ENCODE data around the gene PLXNB1.
A peak's percentile ranks its signal among the peaks of the same experiment; 100 is the strongest.

PLXNB1 gene

DNA sequence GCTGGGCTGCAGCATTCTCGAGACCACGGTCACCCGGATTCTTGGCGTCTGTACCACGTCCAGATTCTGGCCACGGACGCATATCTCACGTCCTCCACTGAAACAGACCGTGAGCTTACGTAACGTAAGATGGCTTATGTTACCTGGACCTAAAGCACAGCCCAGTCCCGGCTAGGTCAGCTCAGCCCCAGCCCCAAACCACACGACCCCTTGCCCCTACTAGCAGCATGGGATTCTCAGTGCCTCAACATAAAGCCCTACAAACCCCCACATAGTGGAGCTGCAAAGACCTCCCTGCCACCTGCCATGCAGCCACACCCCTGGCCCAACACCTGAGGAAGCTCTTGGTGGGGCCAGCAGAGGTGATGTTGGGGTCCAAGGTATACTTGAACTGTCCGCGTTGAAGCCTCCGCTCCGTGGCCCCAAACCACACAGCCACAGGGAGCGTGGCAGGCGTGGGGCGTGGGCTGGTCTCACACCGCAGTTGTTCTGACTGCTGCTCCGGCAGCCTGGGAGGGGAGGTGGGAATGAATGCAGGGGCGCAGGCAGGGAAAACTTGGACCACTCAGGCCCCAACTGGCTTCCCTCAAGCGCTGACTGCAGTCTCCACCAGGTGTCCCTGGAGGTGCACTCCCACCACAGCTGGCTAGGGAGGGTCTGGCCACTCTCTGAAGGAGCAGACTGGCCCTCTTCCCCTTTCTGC lies 14.5 kb downstream of the PLXNB1 start:
- Mint-ChIP-seq H3K4me1 (ENCODE audit: low read depth in 2 of 2) (no peaks in the 10 kb centered on the region), H3K27me3 (no peaks in the 10 kb centered on the region), H3K27ac (no peak overlapping the region), H3K4me3 (no peak overlapping the region), H3K36me3 (ENCODE audit: insufficient read depth) (peaks cover 3% of the 10 kb centered on the region), H3K9me3 (no peaks in the 10 kb centered on the region)
- ATAC-seq (replicated peaks) (no peak), DNase-seq (no peak)

DNA sequence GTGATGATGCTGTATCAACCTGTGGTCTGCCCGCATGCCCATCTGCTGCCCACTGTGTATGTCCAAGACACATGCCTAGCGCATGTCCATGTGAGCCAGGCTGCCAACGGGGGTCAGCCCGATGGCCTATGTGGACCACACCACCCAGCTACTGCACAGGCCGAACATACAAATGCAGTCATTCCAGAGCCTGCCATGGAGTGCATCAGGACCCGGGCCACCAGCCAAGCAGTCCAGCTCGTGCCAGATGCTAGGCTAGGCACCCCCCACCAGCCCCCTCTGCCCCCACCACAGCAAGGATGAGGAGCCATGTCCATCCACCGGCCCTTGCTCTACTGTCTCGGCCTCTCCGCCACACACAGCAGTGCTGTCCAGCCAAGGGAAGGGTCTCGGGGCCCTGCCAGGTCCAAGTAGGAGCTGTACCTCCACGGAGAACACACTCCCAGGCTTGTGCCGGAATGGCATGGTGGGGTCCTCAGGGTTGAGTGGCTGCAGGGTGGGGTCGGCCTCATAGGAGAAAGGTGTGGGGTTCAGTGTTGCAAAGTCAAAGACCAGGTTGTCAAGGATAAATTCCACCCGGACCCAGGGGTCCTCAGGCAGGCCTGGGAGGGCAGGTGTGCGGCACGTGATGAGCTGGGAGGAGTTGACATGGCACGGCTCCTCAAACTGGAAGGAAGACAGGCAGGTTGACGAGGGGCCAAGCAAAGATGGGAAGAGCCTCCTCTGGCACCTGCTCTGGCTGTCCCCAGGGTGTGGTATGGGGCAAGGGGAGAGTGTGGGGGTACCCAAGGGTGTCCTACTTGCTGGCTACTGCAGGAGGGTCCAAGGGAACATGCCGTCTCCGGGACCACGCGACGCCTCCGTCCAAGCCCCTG lies 15.3 kb downstream of the PLXNB1 start:
- Mint-ChIP-seq H3K27me3 (no peaks in the 10 kb centered on the region), H3K4me3 (no peak overlapping the region), H3K4me1 (ENCODE audit: low read depth in 2 of 2) (no peaks in the 10 kb centered on the region), H3K27ac (no peak overlapping the region), H3K9me3 (no peaks in the 10 kb centered on the region), H3K36me3 (ENCODE audit: insufficient read depth) (peaks cover 3% of the 10 kb centered on the region)
- no peak for DNase-seq
- no peak for ATAC-seq (replicated peaks)

DNA sequence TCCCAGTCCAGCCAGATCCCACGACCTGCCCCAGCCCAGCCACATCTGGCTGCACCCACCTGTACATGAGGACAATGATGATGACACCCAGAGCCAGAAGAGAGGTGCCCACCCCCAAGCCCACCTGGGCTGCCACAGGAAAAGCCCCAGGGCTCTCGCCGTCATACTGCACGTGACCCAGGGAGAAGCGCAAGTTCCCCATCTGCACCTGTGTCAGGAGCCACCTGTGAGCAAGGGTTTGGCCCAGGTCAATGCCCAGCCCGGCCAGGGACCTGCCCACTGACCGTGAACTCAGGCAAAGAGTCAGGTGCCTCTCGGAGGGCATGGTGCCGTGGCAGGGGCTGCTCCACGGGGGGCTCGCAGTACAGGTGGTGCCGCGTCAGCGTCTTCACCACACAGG lies 16.3 kb downstream of the PLXNB1 start:
- no peak overlapping the region for H3K4me3 Mint-ChIP-seq
- DNase-seq: no peak

DNA sequence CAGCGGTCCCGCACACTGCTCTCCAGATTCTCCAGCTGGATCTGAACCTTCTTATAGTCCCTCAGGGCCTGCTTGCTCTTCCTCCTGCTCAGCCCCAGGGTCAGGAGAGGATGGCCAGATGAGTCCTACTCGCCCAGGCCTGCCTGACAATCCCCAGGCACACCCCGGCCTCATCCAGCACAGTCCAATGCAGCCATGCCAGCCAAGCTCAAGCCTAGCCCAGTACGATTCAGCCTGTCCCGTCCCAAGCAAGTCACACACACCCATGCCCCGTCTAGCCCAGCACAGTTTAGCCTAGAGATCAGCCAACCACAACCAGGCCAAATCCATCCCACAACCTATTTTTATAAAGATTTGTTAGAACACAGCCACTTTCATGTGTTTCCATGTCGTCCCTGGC lies 16.8 kb downstream of the PLXNB1 start:
- Mint-ChIP-seq H3K4me3 (no peak overlapping the region), H3K4me1 (ENCODE audit: low read depth in 2 of 2) (no peaks in the 10 kb centered on the region), H3K36me3 (ENCODE audit: insufficient read depth) (peaks cover 3% of the 10 kb centered on the region), H3K9me3 (no peaks in the 10 kb centered on the region), H3K27me3 (no peaks in the 10 kb centered on the region), H3K27ac (no peak overlapping the region)
- ATAC-seq (replicated peaks) (no peak), DNase-seq (no peak)

More for the DNA sequence above, 16.3 kb downstream of the PLXNB1 start:
- no peak for ATAC-seq (replicated peaks)
- H3K27me3 Mint-ChIP-seq: no peaks in the 10 kb centered on the region
- H3K9me3 Mint-ChIP-seq: no peaks in the 10 kb centered on the region
- H3K27ac Mint-ChIP-seq: no peak overlapping the region
- peaks cover 3% of the 10 kb centered on the region for H3K36me3 Mint-ChIP-seq (ENCODE audit: insufficient read depth)
- H3K4me1 Mint-ChIP-seq (ENCODE audit: low read depth in 2 of 2): no peaks in the 10 kb centered on the region

DNA sequence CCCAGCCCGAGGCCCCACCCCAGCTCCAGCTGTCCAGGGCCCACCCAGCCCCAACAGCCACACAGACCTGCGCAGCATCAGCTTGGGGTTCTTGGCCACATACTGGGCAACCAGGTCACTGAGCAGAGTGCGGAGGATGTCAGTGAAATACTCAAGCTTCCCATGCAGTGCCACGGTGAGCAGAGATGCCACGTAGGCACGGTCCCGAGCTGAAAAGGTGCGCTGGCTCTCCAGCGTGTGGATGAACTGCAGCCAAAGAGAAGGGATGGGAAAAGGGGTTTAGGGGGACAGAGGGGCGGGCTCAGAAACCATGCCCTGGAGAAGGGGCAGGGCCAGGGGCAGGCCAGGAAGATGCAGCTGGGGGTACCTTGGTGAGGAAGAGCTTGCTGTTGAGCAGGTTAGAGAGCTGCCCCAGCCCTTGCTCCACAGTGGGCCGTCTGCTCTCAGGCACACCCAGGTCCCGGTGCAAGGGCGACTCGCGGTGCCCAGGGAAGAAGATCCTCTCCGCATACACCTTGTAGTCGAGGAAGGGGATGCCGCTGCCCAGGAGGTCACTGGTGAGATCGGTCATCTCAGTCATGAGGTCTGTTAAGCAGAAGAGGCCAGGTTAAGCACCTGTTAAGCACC lies 17.4 kb downstream of the PLXNB1 start:
- peaks cover 3% of the 10 kb centered on the region for H3K36me3 Mint-ChIP-seq (ENCODE audit: insufficient read depth)
- DNase-seq: no peak
- no peaks in the 10 kb centered on the region for H3K27me3 Mint-ChIP-seq
- no peaks in the 10 kb centered on the region for H3K9me3 Mint-ChIP-seq
- ATAC-seq (replicated peaks): no peak
- H3K27ac Mint-ChIP-seq: no peak overlapping the region
- H3K4me3 Mint-ChIP-seq: no peak overlapping the region
- no peaks in the 10 kb centered on the region for H3K4me1 Mint-ChIP-seq (ENCODE audit: low read depth in 2 of 2)

DNA sequence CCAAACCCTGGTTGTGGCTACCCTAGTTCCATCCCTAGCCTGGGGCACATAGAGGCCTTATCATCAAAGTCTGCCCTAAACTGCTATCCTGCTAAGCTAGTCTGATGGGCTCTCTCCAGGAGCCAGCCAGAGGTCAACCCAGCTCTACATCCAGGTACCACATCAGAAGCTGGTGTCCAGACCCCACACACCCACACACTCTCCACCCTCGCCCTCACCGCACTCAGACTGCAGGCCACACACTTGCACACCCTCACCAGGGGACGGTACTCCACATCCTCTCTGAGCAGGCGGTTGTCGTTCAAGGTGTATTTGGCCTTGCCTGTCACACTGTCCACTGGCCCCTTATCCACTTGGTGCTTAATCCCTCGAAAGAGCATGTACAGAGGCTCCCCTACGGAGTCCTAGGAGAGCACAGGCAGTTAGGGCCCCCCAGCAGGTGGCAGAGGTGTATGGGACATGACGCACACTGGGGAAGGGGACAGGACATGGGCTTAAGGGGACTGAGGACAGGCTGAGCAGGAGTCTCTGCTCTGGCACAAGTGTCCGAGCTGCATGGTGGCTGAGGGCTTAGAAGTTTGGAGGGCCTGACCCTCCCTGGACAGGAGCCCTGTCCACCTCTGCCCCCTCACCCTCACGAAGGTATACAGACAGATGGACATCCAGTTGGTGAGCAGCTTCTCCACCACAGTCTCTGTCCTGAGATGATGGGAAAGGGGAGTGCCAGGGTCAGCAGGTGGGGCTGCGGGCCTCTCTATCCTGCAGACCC lies 18.1 kb downstream of the PLXNB1 start:
- H3K27me3 Mint-ChIP-seq: no peaks in the 10 kb centered on the region
- H3K4me3 Mint-ChIP-seq: no peak overlapping the region
- no peaks in the 10 kb centered on the region for H3K4me1 Mint-ChIP-seq (ENCODE audit: low read depth in 2 of 2)
- no peak for ATAC-seq (replicated peaks)
- no peak for DNase-seq
- H3K27ac Mint-ChIP-seq: no peak overlapping the region
- H3K9me3 Mint-ChIP-seq: no peaks in the 10 kb centered on the region
- peaks cover 3% of the 10 kb centered on the region for H3K36me3 Mint-ChIP-seq (ENCODE audit: insufficient read depth)

DNA sequence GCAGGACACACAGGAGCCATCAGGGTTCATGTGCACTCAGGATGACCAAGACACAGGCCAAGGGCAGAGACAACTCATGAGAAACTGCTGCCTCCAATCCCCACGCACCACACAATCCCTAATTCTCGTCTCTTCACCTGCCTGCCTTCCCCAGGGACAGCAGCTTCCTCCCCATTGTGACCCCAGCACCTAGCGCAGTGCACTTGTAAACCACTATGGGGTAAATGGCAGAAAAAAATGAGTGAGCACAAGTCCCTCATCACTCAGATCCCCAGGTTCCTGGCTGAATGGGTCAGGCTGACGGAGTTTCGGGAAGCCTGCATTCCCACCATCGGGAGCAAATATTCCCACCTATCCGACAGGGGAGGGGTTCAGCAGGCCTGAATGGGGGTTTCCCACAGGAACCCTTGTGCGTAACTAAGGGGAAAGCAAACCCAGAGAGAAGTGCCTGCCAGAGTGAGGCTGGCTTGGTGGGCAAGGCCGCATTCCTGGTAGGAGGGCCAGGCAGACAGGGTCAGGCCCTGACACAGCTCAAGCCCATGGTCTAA lies 18.8 kb downstream of the PLXNB1 start:
- H3K36me3 Mint-ChIP-seq (ENCODE audit: insufficient read depth): peaks cover 3% of the 10 kb centered on the region
- ATAC-seq (replicated peaks): no peak
- H3K4me3 Mint-ChIP-seq: no peak overlapping the region
- H3K4me1 Mint-ChIP-seq (ENCODE audit: low read depth in 2 of 2): no peaks in the 10 kb centered on the region
- H3K27me3 Mint-ChIP-seq: no peaks in the 10 kb centered on the region
- no peaks in the 10 kb centered on the region for H3K9me3 Mint-ChIP-seq
- no peak for DNase-seq
- no peak overlapping the region for H3K27ac Mint-ChIP-seq

DNA sequence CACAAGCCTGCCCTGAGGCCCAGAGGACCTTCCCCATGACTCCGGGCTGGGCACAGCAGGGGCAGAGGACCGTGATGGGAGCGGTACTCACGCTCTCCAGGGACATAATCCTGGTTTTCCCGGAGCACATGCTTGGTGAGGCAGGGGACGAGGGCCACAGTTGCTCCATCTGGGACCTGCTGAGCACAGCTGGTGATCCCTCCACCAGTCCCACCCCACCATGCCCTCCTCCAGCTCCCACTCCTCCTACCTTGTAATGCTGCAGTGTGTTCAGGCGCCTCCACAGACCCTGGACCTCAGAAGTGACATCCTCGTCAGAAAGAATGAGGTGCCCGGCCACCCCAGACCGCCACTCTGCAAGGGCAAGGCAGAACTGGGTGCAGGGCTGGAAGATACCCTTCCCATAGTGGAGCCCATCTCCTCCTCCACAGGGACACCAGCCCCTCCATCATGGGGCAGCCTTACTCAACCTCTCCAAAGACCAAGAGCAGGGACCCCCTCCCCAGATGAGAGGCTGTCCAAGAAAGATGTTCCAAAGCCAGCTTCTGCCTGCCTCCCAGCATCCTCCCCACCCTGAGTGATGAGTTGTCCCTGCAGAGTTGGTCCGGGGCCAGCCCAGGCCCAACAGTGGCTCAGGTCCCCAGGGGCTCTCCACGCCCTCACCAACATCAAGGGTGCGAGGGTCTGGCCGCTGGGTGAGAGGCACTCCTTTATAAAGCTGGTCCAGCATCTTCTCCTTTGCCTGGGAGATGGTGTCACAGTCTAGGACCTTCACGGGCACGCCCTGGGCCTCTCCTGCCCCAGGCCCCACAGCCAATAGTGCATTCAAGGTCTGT lies 19.5 kb downstream of the PLXNB1 start:
- no peaks in the 10 kb centered on the region for H3K27me3 Mint-ChIP-seq
- H3K4me1 Mint-ChIP-seq (ENCODE audit: low read depth in 2 of 2): no peaks in the 10 kb centered on the region
- peaks cover 2% of the 10 kb centered on the region for H3K36me3 Mint-ChIP-seq (ENCODE audit: insufficient read depth)
- no peaks in the 10 kb centered on the region for H3K9me3 Mint-ChIP-seq
- no peak overlapping the region for H3K4me3 Mint-ChIP-seq
- no peak overlapping the region for H3K27ac Mint-ChIP-seq
- DNase-seq (no peak), ATAC-seq (replicated peaks) (no peak)

DNA sequence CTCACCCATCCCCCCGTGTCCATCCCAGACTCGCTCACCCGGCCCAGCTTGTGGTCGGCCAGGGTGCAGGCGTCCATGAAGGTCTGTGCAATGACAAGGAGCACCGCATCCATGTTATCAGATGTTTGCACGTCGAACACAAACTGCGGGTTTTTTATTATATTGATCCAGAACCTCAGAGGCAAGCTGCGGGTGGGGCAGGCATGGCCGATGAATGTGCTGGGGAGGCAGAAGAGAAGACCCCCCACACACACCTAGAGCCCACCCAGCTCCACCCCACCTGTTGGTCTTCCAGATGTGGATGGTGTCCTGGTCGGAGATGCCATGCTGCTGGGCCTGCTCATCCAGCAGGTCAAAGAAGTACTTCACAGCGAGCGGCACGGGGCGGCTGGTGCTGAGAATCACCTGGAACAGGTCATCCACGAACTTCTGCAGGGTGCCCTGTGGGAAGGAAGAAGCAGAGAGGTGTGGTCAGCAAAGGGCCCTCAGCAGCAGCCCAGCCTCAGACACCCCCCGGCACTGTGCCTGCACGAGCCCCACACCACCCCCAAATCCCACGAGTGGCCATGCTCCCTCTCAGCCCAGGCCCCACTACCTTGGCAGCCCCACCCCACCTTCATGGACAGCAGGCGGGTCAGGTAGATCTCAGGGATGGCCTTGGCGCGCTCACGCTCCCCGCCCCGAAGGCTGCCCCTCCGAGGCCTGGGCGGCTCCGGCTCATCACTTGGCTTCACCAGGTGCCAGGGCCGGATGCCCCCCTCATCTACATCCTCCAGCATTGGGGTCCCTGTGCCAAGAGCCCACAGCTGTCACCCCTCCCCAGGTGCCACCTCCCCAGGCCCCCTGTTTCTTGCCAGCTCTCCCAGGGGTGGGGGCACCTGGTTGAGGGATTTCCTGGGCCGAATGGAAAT lies 20.3 kb downstream of the PLXNB1 start:
- DNase-seq: no peak
- no peaks in the 10 kb centered on the region for H3K36me3 Mint-ChIP-seq (ENCODE audit: insufficient read depth)
- H3K4me1 Mint-ChIP-seq (ENCODE audit: low read depth in 2 of 2): no peaks in the 10 kb centered on the region
- H3K27ac Mint-ChIP-seq: no peak overlapping the region
- H3K27me3 Mint-ChIP-seq: no peaks in the 10 kb centered on the region
- ATAC-seq (replicated peaks): no peak
- no peak overlapping the region for H3K4me3 Mint-ChIP-seq
- H3K9me3 Mint-ChIP-seq: no peaks in the 10 kb centered on the region

DNA sequence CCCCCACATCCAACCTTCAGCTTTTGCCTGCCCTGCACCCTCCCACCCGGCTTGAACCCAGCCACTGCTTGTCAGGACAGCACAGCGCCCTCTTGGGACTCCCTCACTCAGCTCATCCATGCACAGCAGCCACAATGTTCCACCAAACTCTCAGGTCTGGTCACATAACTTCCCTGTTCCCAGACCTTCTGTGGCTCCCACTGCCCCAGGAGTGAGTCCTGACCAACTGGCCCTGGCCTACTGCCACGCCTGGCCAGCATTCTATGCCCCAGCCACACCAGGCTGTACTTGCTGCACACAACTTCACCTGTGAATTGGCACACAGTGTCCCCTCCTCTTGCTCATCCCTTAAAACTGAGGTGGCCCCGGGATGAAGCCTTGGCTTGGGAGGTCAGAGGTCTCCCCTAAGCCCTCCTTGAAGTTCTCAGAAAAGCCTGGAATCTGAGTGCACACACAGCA lies 21.0 kb downstream of the PLXNB1 start:
- Mint-ChIP-seq H3K36me3 (ENCODE audit: insufficient read depth) (no peaks in the 10 kb centered on the region), H3K9me3 (no peaks in the 10 kb centered on the region), H3K4me3 (no peak overlapping the region), H3K27me3 (no peaks in the 10 kb centered on the region), H3K27ac (peak overlapping the region in 1 of 2 donors; percentile 11), H3K4me1 (ENCODE audit: low read depth in 2 of 2) (no peaks in the 10 kb centered on the region)
- no peak for ATAC-seq (replicated peaks)
- DNase-seq: no peak

DNA sequence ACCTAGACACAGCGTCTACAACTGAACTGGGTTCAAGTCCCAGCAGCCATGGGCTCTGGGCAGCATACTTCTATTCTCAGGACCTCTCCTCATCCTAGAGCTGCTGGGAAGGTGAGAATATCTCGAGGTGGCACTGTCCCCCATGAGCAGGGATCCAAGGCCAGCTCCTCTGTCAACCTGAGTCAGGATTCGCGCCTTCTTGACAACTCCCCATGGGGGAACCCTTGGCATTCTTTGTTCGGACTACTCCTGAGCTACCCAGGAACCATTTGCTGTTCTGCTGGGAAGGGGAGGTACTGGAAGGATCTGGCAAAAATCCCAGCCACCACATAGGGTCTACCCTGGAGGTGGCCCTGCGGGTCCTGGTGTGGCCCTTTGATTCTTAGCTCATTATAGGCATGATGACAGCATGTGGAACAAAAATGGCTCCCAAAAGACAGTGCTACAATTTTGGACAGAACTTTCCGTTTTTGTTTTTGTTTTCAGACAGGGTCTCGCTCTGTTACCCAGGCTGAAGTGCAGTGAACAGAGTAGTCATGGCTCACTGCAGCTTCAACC lies 22.3 kb downstream of the PLXNB1 start:
- ATAC-seq (replicated peaks) (no peak), DNase-seq (no peak)
- Mint-ChIP-seq H3K9me3 (no peaks in the 10 kb centered on the region), H3K27me3 (no peaks in the 10 kb centered on the region), H3K4me1 (ENCODE audit: low read depth in 2 of 2) (no peaks in the 10 kb centered on the region), H3K36me3 (ENCODE audit: insufficient read depth) (no peaks in the 10 kb centered on the region), H3K27ac (peak overlapping the region in 1 of 2 donors; percentile 6), H3K4me3 (no peak overlapping the region)

Measured in effector memory CD8-positive, alpha-beta T cell (primary cell).